ENCODE data around the gene HMGB1.

Gene HMGB1

GRCh38 chr13:30465593-30466357 is at the start of gene HMGB1:
HMGB1 (minus strand) TSS chr13:30465936; CDS start chr13:30463680, 2,256 bp downstream.
- DNase-seq, result peak; percentile 84 to 94 (median 90)

GRCh38 chr13:30510811-30511371 is 45.2 kb upstream of the HMGB1 start:
- DNase-seq, result no peak

- DNase-seq, result no peak
Measured at GRCh38 chr13:30510091-30510490, 44.4 kb upstream of the HMGB1 start.

GRCh38 chr13:30509254-30510050 is 43.7 kb upstream of the HMGB1 start:
- DNase-seq, result no peak

GRCh38 chr13:30504081-30504480 is 38.3 kb upstream of the HMGB1 start:
- DNase-seq, result no peak

GRCh38 chr13:30502237-30502636 is 36.5 kb upstream of the HMGB1 start:
- DNase-seq, result no peak

- no peak for DNase-seq
Measured at GRCh38 chr13:30499338-30499737, 33.6 kb upstream of the HMGB1 start.

GRCh38 chr13:30496147-30496546 is 30.4 kb upstream of the HMGB1 start:
- DNase-seq, result no peak

- no peak for DNase-seq
Measured at GRCh38 chr13:30495746-30496145, 30.0 kb upstream of the HMGB1 start.

GRCh38 chr13:30493658-30494381 is 28.1 kb upstream of the HMGB1 start:
- DNase-seq, result no peak

GRCh38 chr13:30487075-30487470 is 21.3 kb upstream of the HMGB1 start:
- no peak for DNase-seq

- no peak for DNase-seq
Measured at GRCh38 chr13:30486230-30487074, 20.7 kb upstream of the HMGB1 start.

GRCh38 chr13:30481241-30481760 is 15.6 kb upstream of the HMGB1 start:
- DNase-seq, result no peak

- no peak for DNase-seq
Measured at GRCh38 chr13:30480292-30480950, 14.7 kb upstream of the HMGB1 start.

- no peak for DNase-seq
Measured at GRCh38 chr13:30479883-30480219, 14.1 kb upstream of the HMGB1 start.

- DNase-seq, result no peak
Measured at GRCh38 chr13:30479154-30479882, 13.6 kb upstream of the HMGB1 start.

- DNase-seq, result no peak
Measured at GRCh38 chr13:30477346-30478195, 11.8 kb upstream of the HMGB1 start.

GRCh38 chr13:30473675-30474074 is 7.9 kb upstream of the HMGB1 start:
- no peak for DNase-seq

- no peak for DNase-seq
Measured at GRCh38 chr13:30466841-30467252, 1.1 kb upstream of the HMGB1 start.

GRCh38 chr13:30466358-30466714 is 600 bp upstream of the HMGB1 start:
- no peak for DNase-seq

Data from activated naive CD4-positive, alpha-beta T cell (primary cell).